T-cell (primary cell): ENCODE results near the gene FOXC1. TPM values are rescaled to one million over a fixed set of nuclear protein-coding genes. Genes with fewer than 3 reads are reported as not detected.

Source experiments
- ATAC-seq, 4 experiments: fragments of 200-7000 bp in 3 of 4; fragments of 150-1000 bp in 1 of 4; cut with Tn5 transposase; replicated peaks in 1 of 4; 1 replicate in 3 of 4; 2 replicates in 1 of 4; pipeline ENCODE4 v1.10.0; 2021; ENCODE audit warnings: moderate library complexity in 3 of 4, mild to moderate bottlenecking in 2 of 4, moderate number of reproducible peaks in 1 of 4
- CTCF ChIA-PET, 2 donors: fragments of 300-600 bp; sonication (Branson Sonifier 250); formaldehyde crosslinking; loops; one replicate each; lab custom pipeline; 2022; ENCODE audit warnings: antibody characterized with exemption in 2 of 2; lab: Charles Lee
- POLR2A ChIA-PET, 2 donors: fragments of 300-600 bp; sonication (Branson Sonifier 250); formaldehyde crosslinking; loops; one replicate each; lab custom pipeline; 2022; ENCODE audit warnings: antibody characterized with exemption in 2 of 2; lab: Charles Lee
- DNase-seq, 35 experiments: peaks; one replicate each; pipeline versions ENCODE4 v3.0.0 to v3.0.0-alpha.2; 2013 to 2023
- H3K27ac ChIP-seq: one replicate; pipeline ENCODE4 v1.5.1; 2013; ENCODE audit warnings: low read length
- H3K27me3 ChIP-seq, 2 experiments: replicated peaks in 1 of 2; 1 replicate in 1 of 2; 2 replicates in 1 of 2; pipeline versions ENCODE4 v1.6.1 to v1.7.0; 2013; ENCODE audit warnings: low read length in 1 of 2, mixed read lengths in 1 of 2; ENCODE audit not compliant: control insufficient read depth in 2 of 2, insufficient read depth in 2 of 2; ENCODE audit errors: extremely low read depth in 1 of 2
- H3K36me3 ChIP-seq, 2 donors: 1 replicate in 1 of 2; 2 replicates in 1 of 2; pipeline versions ENCODE4 v1.6.1 to v1.7.0; 2013; ENCODE audit warnings: low read length in 1 of 2; ENCODE audit not compliant: control insufficient read depth in 2 of 2, insufficient read depth in 1 of 2; ENCODE audit errors: extremely low read depth in 1 of 2
- H3K4me1 ChIP-seq, 2 experiments: 1 replicate in 1 of 2; 2 replicates in 1 of 2; pipeline versions ENCODE4 v1.6.1 to v1.7.0; 2013; ENCODE audit warnings: low read length in 2 of 2, mixed read lengths in 1 of 2; ENCODE audit not compliant: insufficient read depth in 2 of 2, control insufficient read depth in 1 of 2; ENCODE audit errors: extremely low read depth in 1 of 2
- H3K4me3 ChIP-seq, 2 donors: 1 replicate in 1 of 2; 2 replicates in 1 of 2; pipeline versions ENCODE4 v1.5.1 to v1.7.0; 2013; ENCODE audit warnings: mild to moderate bottlenecking in 2 of 2, low read length in 1 of 2, moderate library complexity in 1 of 2; ENCODE audit not compliant: control insufficient read depth in 1 of 2; ENCODE audit errors: extremely low read depth in 1 of 2
- H3K9me3 ChIP-seq: 2 replicates; pipeline ENCODE4 v1.7.0; 2013
- H3K27ac Mint-ChIP-seq, 2 donors: one replicate each; pipeline ENCODE4 v1.8.0; 2020 to 2021; ENCODE audit warnings: mild to moderate bottlenecking in 2 of 2, mixed read lengths in 2 of 2
- H3K27me3 Mint-ChIP-seq, 2 donors: one replicate each; pipeline ENCODE4 v1.8.0; 2021 to 2022; ENCODE audit warnings: mixed read lengths in 2 of 2
- H3K36me3 Mint-ChIP-seq: one replicate; pipeline ENCODE4 v1.8.0; 2021; ENCODE audit warnings: mixed read lengths
- H3K4me1 Mint-ChIP-seq, 3 donors: one replicate each; pipeline ENCODE4 v1.8.0; 2020 to 2022; ENCODE audit warnings: mixed read lengths in 3 of 3, mild to moderate bottlenecking in 1 of 3
- H3K4me3 Mint-ChIP-seq, 3 donors: one replicate each; pipeline ENCODE4 v1.8.0; 2020 to 2022; ENCODE audit warnings: mild to moderate bottlenecking in 3 of 3, mixed read lengths in 3 of 3, moderate library complexity in 3 of 3
- H3K9me3 Mint-ChIP-seq, 3 donors: one replicate each; pipeline ENCODE4 v1.8.0; 2020 to 2022; ENCODE audit warnings: mixed read lengths in 3 of 3
- WGBS: methylation state at CpG from one replicate; pipeline ENCODE4 v1.1.5; 2013; ENCODE audit warnings: missing lambda C conversion rate; ENCODE audit not compliant: insufficient coverage; 5-methylcytosine and 5-hydroxymethylcytosine counted together
- total RNA-seq, 35 experiments: library from RNA in 6 of 35; stranded (reverse) in 6 of 35; fragments of 120-200 nt in 1 of 35; gene quantifications; one replicate each; pipeline versions ENCODE4 v1.2.1 to v1.2.4 and lab custom pipeline; 2013 to 2026

The FOXC1 gene
- total RNA-seq, 5 donors from 2014 or later (not counting 1 experiment from before 2014, with no cell fraction given) = 0.09 to 0.15 (median 0.12) TPM; not detected in 2

- Histone ChIP-seq H3K4me1 (no peaks in the 10 kb centered on the region), H3K27ac (no peak overlapping the region), H3K27me3 (peaks cover 0 to 54% of the 10 kb centered on the region in 2 experiments), H3K4me3 (no peak overlapping the region), H3K9me3 (no peaks in the 10 kb centered on the region), H3K36me3 (no peaks in the 10 kb centered on the region)
- no peak overlapping the region for H3K4me3 Mint-ChIP-seq
- peaks cover 2 to 5% (median 3%) of the 10 kb centered on the region in 3 donors for H3K9me3 Mint-ChIP-seq
- ChIA-PET POLR2A (interaction anchor here in 1 of 2 donors (0.5 kb wide), 1 partner anchor 14 kb away, joined by 3 read pairs; no protein-coding TSS in a partner anchor), CTCF (no interaction called here)
- H3K4me1 Mint-ChIP-seq = no peaks in the 10 kb centered on the region
- no peaks in the 10 kb centered on the region for H3K36me3 Mint-ChIP-seq
- peaks cover 3 to 22% of the 10 kb centered on the region in 2 donors for H3K27me3 Mint-ChIP-seq
- H3K27ac Mint-ChIP-seq = no peak overlapping the region
- ATAC-seq (no peak), DNase-seq (no peak)
- 83% methylated on average over 8 of the region's 11 CpGs for WGBS
These were observed 33.0 kb upstream of the FOXC1 start for GRCh38 chr6:1576711-1577110.

- 84% methylated on average over 9 of the region's 11 CpGs for whole genome bisulfite sequencing
- no peak overlapping the region for H3K4me3 Mint-ChIP-seq
- H3K4me1 ChIP-seq = no peaks in the 10 kb centered on the region
- no peak overlapping the region for H3K27ac ChIP-seq
- no peak for ATAC-seq
- peaks cover 0 to under 1% (median 0%) of the 10 kb centered on the region in 3 donors for H3K9me3 Mint-ChIP-seq
- no peaks in the 10 kb centered on the region for H3K9me3 ChIP-seq
- peaks cover 0 to 50% of the 10 kb centered on the region in 2 experiments for H3K27me3 ChIP-seq
- H3K4me3 ChIP-seq = no peak overlapping the region
- H3K4me1 Mint-ChIP-seq = no peaks in the 10 kb centered on the region
- no peaks in the 10 kb centered on the region for H3K36me3 ChIP-seq
- no peaks in the 10 kb centered on the region for H3K36me3 Mint-ChIP-seq
- H3K27me3 Mint-ChIP-seq = peaks cover 3 to 17% of the 10 kb centered on the region in 2 donors
- CTCF ChIA-PET = no interaction called here
- DNase-seq = no peak
- POLR2A ChIA-PET = interaction anchor here in 1 of 2 donors (0.5 kb wide), 1 partner anchor 14 kb away, joined by 3 read pairs; no protein-coding TSS in a partner anchor
- no peak overlapping the region for H3K27ac Mint-ChIP-seq
These were observed 32.5 kb upstream of the FOXC1 start for GRCh38 chr6:1577146-1577680.

- ChIA-PET CTCF (interaction anchor here in 1 of 2 donors (0.6 kb wide), 1 partner anchor 807 kb away, joined by 3 read pairs; no protein-coding TSS in a partner anchor), POLR2A (no interaction called here)
- H3K27me3 ChIP-seq = peaks cover 0 to 49% of the 10 kb centered on the region in 2 experiments
- no peak overlapping the region for H3K4me3 Mint-ChIP-seq
- no peak overlapping the region for H3K27ac Mint-ChIP-seq
- no peaks in the 10 kb centered on the region for H3K4me1 Mint-ChIP-seq
- no peak for ATAC-seq
- DNase-seq = no peak
- no peak overlapping the region for H3K4me3 ChIP-seq
- H3K9me3 Mint-ChIP-seq = no peaks in the 10 kb centered on the region
- no peaks in the 10 kb centered on the region for H3K4me1 ChIP-seq
- H3K27ac ChIP-seq = no peak overlapping the region
- H3K36me3 Mint-ChIP-seq = no peaks in the 10 kb centered on the region
- H3K9me3 ChIP-seq = no peaks in the 10 kb centered on the region
- WGBS = 84% methylated on average over 15 of the region's 19 CpGs
- H3K27me3 Mint-ChIP-seq = peaks cover 3 to 16% of the 10 kb centered on the region in 2 donors
- no peaks in the 10 kb centered on the region for H3K36me3 ChIP-seq
These were observed 31.6 kb upstream of the FOXC1 start for GRCh38 chr6:1577896-1578745.

DNA sequence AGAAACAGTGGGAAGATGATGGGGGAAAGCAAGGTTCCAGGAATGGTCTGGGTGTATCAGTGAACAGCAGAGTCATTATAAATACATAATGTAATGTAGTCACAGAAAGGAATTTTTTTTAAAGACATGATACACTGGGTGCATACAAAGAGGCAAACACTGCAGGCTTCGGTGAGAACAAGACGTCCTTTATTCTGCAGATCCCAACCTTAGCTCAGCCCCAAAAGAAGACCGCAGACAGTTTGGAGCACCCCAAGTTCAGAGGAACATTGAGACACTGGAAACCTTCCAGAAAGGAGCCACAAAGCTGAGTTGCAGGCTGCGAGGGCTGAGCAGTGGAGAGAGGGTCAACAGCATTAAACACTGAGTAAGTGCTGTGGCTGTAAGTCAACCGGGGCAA is 30.6 kb upstream of the FOXC1 start:
- no peaks in the 10 kb centered on the region for H3K9me3 ChIP-seq
- ATAC-seq = no peak
- Mint-ChIP-seq H3K36me3 (no peaks in the 10 kb centered on the region), H3K9me3 (no peaks in the 10 kb centered on the region), H3K27ac (no peak overlapping the region), H3K4me1 (no peaks in the 10 kb centered on the region), H3K4me3 (no peak overlapping the region), H3K27me3 (peaks cover 3 to 15% of the 10 kb centered on the region in 2 donors)
- H3K27me3 ChIP-seq = peaks cover 0 to 46% of the 10 kb centered on the region in 2 experiments
- ChIA-PET CTCF (interaction anchor here in 1 of 2 donors (0.8 kb wide), 1 partner anchor 17 kb away, joined by 3 read pairs; no protein-coding TSS in a partner anchor), POLR2A (no interaction called here)
- no peaks in the 10 kb centered on the region for H3K4me1 ChIP-seq
- 76% methylated on average over 5 of the region's 5 CpGs for WGBS
- no peaks in the 10 kb centered on the region for H3K36me3 ChIP-seq
- no peak overlapping the region for H3K27ac ChIP-seq
- DNase-seq = no peak
- no peak overlapping the region for H3K4me3 ChIP-seq

- ChIA-PET POLR2A (interaction anchor here in 1 of 2 donors (0.6 kb wide), 1 partner anchor 12 kb away, joined by 5 read pairs; no protein-coding TSS in a partner anchor), CTCF (no interaction called here)
- Mint-ChIP-seq H3K27ac (no peak overlapping the region), H3K4me3 (no peak overlapping the region), H3K36me3 (no peaks in the 10 kb centered on the region), H3K4me1 (no peaks in the 10 kb centered on the region), H3K27me3 (peaks cover 3 to 10% of the 10 kb centered on the region in 2 donors), H3K9me3 (no peaks in the 10 kb centered on the region)
- no peak for ATAC-seq
- Histone ChIP-seq H3K27ac (no peak overlapping the region), H3K36me3 (no peaks in the 10 kb centered on the region), H3K4me1 (no peaks in the 10 kb centered on the region), H3K4me3 (no peak overlapping the region), H3K9me3 (no peaks in the 10 kb centered on the region), H3K27me3 (peaks cover 0 to 36% of the 10 kb centered on the region in 2 experiments)
- WGBS = 67% methylated on average over 4 of the region's 6 CpGs
- DNase-seq = no peak
These were observed 29.6 kb upstream of the FOXC1 start for GRCh38 chr6:1580109-1580508.

GRCh38 chr6:1580585-1580984 is 29.1 kb upstream of the FOXC1 start:
- ChIA-PET POLR2A (no interaction called here), CTCF (no interaction called here)
- no peaks in the 10 kb centered on the region for H3K9me3 Mint-ChIP-seq
- no peak overlapping the region for H3K27ac Mint-ChIP-seq
- Histone ChIP-seq H3K27me3 (peaks cover 0 to 36% of the 10 kb centered on the region in 2 experiments), H3K9me3 (no peaks in the 10 kb centered on the region), H3K36me3 (no peaks in the 10 kb centered on the region), H3K4me1 (no peaks in the 10 kb centered on the region), H3K4me3 (no peak overlapping the region), H3K27ac (no peak overlapping the region)
- H3K4me1 Mint-ChIP-seq = no peaks in the 10 kb centered on the region
- no peak for DNase-seq
- H3K36me3 Mint-ChIP-seq = no peaks in the 10 kb centered on the region
- no peak overlapping the region for H3K4me3 Mint-ChIP-seq
- ATAC-seq = no peak
- 69% methylated on average over 6 of the region's 9 CpGs for WGBS
- H3K27me3 Mint-ChIP-seq = peaks cover 3 to 13% of the 10 kb centered on the region in 2 donors
